ENCODE results near the gene TUBA1C. TPM values are rescaled to one million over a fixed set of nuclear protein-coding genes. Genes with fewer than 3 reads are reported as not detected.

The TUBA1C gene
- total and polyA plus RNA-seq, 2 donors (not counting 1 experiment from before 2014, with no cell fraction given): 164 to 1,111 TPM

DNA sequence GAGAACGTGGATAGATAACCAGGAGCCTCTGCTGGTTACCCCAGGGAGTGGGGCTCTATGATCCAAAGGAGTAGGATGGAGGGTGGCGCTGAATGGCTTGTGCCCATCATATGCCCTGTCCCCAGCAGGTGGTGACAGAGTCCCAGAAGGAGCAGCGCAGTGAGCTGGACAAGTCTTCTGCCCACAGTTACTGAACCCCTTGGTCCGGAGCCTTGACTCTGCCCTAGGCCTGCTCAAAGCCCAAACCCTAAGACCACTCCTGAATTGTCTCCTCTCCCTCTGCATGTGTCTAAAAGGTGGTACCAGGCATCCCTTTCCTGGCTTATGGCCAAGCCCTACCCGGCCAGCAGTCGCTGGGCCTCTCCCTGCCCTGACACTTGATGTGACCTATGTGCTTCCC, 33.3 kb downstream of the TUBA1C start:
- Histone ChIP-seq H2AFZ (ENCODE audit: low read length) (no peak overlapping the region), H3K27ac (ENCODE audit: insufficient read depth, low read length) (no peak overlapping the region), H4K20me1 (ENCODE audit: control insufficient read depth, extremely low read depth, insufficient read depth, low read length) (no peaks in the 10 kb centered on the region), H3K9me3 (ENCODE audit: control insufficient read depth, insufficient read depth, low read depth, low read length) (no peaks in the 10 kb centered on the region), H3K4me1 (ENCODE audit: control insufficient read depth, extremely low read depth, insufficient read depth, low read length) (no peaks in the 10 kb centered on the region), H3K36me3 (ENCODE audit: control insufficient read depth, insufficient read depth, low read length) (no peaks in the 10 kb centered on the region), H3K4me2 (ENCODE audit: extremely low read depth, insufficient read depth, low read length) (no peak overlapping the region), H3K79me2 (ENCODE audit: control insufficient read depth, insufficient read depth, low read length) (no peaks in the 10 kb centered on the region), H3K9ac (ENCODE audit: insufficient read depth, low read length) (no peak overlapping the region), H3K27me3 (ENCODE audit: control insufficient read depth, insufficient read depth, low read length) (peaks cover 29% of the 10 kb centered on the region), H3K4me3 (replicated peaks in 1 of 4; ENCODE audit: control extremely low read depth in 1 of 4, insufficient read depth in 1 of 4, low read depth in 3 of 4, low read length in 4 of 4) (no peak overlapping the region)
- TF ChIP-seq CTCF (conservative IDR thresholded peaks at IDR 0.05 in 1 of 2, IDR thresholded peaks at IDR 0.05 in 1 of 2; ENCODE audit: low read depth in 1 of 2, low read length in 2 of 2): no peak
- no peak for TF ChIP-seq EZH2 (IDR thresholded peaks at IDR 0.05; ENCODE audit: low read length, missing control alignments)
- DNase-seq (ENCODE audit: low read depth in 2 of 2): no peak

DNA sequence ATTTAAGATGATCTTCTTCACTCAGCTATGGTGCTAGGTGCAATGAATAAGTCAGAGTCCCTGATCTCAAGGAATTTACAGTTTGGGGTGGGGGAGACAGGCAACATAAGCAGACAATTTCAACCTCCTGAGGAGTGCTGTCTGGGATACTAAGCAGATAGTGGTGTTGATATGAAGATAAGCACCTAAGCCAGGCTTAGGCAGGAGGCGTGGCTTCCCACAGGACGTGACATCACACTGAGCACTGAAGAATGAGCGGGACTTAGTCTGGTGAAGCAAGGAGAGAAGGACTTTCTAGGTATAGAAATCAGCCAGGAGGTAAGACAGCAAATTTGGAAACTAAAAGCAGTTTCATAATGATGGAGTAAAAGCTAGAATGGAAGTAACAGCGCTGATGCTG, 36.9 kb downstream of the TUBA1C start:
- Histone ChIP-seq H3K27me3 (ENCODE audit: control insufficient read depth, insufficient read depth, low read length) (peaks cover 15% of the 10 kb centered on the region), H3K79me2 (ENCODE audit: control insufficient read depth, insufficient read depth, low read length) (no peaks in the 10 kb centered on the region), H3K4me3 (replicated peaks in 1 of 4; ENCODE audit: control extremely low read depth in 1 of 4, insufficient read depth in 1 of 4, low read depth in 3 of 4, low read length in 4 of 4) (no peak overlapping the region), H3K9me3 (ENCODE audit: control insufficient read depth, insufficient read depth, low read depth, low read length) (no peaks in the 10 kb centered on the region), H3K4me1 (ENCODE audit: control insufficient read depth, extremely low read depth, insufficient read depth, low read length) (no peaks in the 10 kb centered on the region), H3K27ac (ENCODE audit: insufficient read depth, low read length) (no peak overlapping the region), H4K20me1 (ENCODE audit: control insufficient read depth, extremely low read depth, insufficient read depth, low read length) (no peaks in the 10 kb centered on the region), H2AFZ (ENCODE audit: low read length) (no peak overlapping the region), H3K36me3 (ENCODE audit: control insufficient read depth, insufficient read depth, low read length) (no peaks in the 10 kb centered on the region), H3K4me2 (ENCODE audit: extremely low read depth, insufficient read depth, low read length) (no peak overlapping the region), H3K9ac (ENCODE audit: insufficient read depth, low read length) (no peak overlapping the region)
- no peak for DNase-seq (ENCODE audit: low read depth in 2 of 2)
- TF ChIP-seq EZH2 (IDR thresholded peaks at IDR 0.05; ENCODE audit: low read length, missing control alignments) (no peak), CTCF (conservative IDR thresholded peaks at IDR 0.05 in 1 of 2, IDR thresholded peaks at IDR 0.05 in 1 of 2; ENCODE audit: low read depth in 1 of 2, low read length in 2 of 2) (no peak)

DNA sequence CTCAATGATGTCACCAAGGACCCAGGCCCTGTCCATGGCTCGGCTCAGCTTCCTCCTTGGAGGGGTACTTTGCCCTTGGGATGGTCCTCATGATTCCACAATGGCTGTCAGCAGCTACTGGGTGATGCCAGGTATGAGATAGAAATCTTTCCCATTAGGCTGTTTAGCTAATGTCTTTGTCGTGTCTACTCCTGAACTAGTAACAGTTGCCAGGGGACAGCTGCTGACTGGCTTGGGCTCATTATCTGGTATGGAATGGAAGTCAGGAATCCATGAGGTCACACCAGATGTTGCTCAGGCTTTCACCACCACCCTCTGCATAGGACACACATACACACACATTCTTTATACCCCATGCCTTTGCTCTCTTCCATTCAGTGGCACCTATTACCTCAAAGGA, 39.3 kb downstream of the TUBA1C start:
- Histone ChIP-seq H3K27me3 (ENCODE audit: control insufficient read depth, insufficient read depth, low read length) (peaks cover 5% of the 10 kb centered on the region), H2AFZ (ENCODE audit: low read length) (no peak overlapping the region), H3K9me3 (ENCODE audit: control insufficient read depth, insufficient read depth, low read depth, low read length) (no peaks in the 10 kb centered on the region), H3K4me1 (ENCODE audit: control insufficient read depth, extremely low read depth, insufficient read depth, low read length) (no peaks in the 10 kb centered on the region), H3K4me2 (ENCODE audit: extremely low read depth, insufficient read depth, low read length) (no peak overlapping the region), H3K9ac (ENCODE audit: insufficient read depth, low read length) (no peak overlapping the region), H3K4me3 (replicated peaks in 1 of 4; ENCODE audit: control extremely low read depth in 1 of 4, insufficient read depth in 1 of 4, low read depth in 3 of 4, low read length in 4 of 4) (no peak overlapping the region), H3K36me3 (ENCODE audit: control insufficient read depth, insufficient read depth, low read length) (no peaks in the 10 kb centered on the region), H3K79me2 (ENCODE audit: control insufficient read depth, insufficient read depth, low read length) (no peaks in the 10 kb centered on the region), H3K27ac (ENCODE audit: insufficient read depth, low read length) (no peak overlapping the region), H4K20me1 (ENCODE audit: control insufficient read depth, extremely low read depth, insufficient read depth, low read length) (no peaks in the 10 kb centered on the region)
- peak; percentile 17 to 49 for DNase-seq (ENCODE audit: low read depth in 2 of 2)
- TF ChIP-seq CTCF (conservative IDR thresholded peaks at IDR 0.05 in 1 of 2, IDR thresholded peaks at IDR 0.05 in 1 of 2; ENCODE audit: low read depth in 1 of 2, low read length in 2 of 2): no peak
- no peak for TF ChIP-seq EZH2 (IDR thresholded peaks at IDR 0.05; ENCODE audit: low read length, missing control alignments)

Data from fibroblast of lung (primary cell).